ENCODE results near the gene CNOT11.

The CNOT11 gene

DNA sequence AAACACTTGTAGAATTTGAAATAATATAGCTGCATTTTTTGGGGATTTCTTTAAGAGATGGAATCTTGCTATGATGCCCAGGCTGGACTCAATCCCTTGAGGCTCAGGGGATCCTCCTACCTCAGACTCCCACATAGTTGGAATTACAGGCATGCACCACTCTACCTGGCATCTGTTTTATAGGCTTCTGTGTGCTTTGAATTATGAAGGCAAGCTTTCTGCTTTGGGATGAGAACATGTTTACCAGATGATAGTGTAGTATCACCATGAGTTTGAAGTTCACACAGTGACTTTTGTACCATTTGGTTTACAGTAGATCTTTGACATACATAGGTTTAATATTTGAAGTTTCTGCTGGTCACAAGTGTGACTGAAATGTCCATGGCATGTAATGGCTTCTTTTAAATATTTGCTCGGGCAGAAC is 10.7 kb downstream of the CNOT11 start:
- TF ChIP-seq, protein P1, sequence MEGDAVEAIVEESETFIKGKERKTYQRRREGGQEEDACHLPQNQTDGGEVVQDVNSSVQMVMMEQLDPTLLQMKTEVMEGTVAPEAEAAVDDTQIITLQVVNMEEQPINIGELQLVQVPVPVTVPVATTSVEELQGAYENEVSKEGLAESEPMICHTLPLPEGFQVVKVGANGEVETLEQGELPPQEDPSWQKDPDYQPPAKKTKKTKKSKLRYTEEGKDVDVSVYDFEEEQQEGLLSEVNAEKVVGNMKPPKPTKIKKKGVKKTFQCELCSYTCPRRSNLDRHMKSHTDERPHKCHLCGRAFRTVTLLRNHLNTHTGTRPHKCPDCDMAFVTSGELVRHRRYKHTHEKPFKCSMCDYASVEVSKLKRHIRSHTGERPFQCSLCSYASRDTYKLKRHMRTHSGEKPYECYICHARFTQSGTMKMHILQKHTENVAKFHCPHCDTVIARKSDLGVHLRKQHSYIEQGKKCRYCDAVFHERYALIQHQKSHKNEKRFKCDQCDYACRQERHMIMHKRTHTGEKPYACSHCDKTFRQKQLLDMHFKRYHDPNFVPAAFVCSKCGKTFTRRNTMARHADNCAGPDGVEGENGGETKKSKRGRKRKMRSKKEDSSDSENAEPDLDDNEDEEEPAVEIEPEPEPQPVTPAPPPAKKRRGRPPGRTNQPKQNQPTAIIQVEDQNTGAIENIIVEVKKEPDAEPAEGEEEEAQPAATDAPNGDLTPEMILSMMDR (IDR thresholded peaks at IDR 0.05; ENCODE audit: low read depth, low read length) = no peak
- DNase-seq (ENCODE audit: extremely low read depth, low read depth) = no peak

DNA sequence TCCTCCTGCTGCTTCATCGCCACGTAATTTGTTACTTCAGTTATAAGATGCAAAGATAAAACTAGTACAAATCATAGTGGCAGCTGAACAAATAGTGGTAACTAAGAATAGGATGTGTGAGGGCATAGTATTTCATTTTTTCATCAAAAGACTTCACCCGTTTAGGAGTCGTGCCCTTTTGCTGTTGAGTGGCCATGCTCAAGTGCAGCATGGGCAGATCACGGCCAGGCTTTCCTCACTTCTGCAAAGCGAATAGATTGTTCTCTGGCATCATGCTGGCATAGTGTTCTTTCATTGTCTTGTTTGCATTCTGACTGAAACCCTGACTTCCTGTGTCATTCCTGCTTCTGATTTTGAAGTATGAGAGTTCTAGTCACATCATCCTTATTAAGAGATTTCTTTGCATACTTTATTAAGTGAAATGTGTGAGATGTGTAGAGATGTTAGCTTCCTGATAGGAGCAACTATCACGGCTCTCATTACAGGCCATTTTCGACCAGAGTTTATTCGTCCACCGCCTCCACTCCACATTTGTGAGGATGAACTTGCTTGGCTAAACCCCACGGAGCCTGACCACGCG is 11.8 kb downstream of the CNOT11 start:
- TF ChIP-seq, protein P1 (IDR thresholded peaks at IDR 0.05; ENCODE audit: low read depth, low read length) = no peak
- DNase-seq (ENCODE audit: extremely low read depth, low read depth) = no peak

DNA sequence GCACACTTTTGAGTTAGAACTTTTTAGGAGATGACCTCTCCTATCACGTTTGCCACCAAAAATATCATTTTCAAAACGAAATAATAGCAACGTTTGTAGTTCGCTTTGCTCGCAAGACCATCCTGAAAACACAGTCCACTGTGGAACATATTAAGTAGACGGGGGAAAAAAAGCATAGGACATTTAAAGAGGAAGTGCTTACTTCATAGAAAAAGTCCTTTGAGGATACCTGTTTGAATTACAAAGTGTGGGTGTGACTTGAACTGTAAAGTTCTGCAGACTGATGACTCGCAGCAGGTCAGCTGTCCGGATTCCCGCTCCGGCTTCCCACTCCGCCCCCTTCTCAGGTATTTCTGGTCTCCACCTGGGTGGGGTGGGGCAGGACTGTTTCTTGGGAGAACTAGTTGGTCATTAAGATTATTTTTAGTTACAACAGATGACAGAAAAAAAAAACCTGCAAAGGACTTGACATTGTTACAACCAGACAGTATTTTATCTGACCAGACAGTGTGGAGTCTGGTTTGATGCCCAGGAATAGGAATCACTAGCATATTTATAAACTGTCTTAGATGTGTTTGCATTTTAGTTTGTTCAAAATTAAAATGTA is 13.3 kb downstream of the CNOT11 start:
- no peak for DNase-seq (ENCODE audit: extremely low read depth, low read depth)
- TF ChIP-seq, protein P1 (IDR thresholded peaks at IDR 0.05; ENCODE audit: low read depth, low read length) = no peak

DNA sequence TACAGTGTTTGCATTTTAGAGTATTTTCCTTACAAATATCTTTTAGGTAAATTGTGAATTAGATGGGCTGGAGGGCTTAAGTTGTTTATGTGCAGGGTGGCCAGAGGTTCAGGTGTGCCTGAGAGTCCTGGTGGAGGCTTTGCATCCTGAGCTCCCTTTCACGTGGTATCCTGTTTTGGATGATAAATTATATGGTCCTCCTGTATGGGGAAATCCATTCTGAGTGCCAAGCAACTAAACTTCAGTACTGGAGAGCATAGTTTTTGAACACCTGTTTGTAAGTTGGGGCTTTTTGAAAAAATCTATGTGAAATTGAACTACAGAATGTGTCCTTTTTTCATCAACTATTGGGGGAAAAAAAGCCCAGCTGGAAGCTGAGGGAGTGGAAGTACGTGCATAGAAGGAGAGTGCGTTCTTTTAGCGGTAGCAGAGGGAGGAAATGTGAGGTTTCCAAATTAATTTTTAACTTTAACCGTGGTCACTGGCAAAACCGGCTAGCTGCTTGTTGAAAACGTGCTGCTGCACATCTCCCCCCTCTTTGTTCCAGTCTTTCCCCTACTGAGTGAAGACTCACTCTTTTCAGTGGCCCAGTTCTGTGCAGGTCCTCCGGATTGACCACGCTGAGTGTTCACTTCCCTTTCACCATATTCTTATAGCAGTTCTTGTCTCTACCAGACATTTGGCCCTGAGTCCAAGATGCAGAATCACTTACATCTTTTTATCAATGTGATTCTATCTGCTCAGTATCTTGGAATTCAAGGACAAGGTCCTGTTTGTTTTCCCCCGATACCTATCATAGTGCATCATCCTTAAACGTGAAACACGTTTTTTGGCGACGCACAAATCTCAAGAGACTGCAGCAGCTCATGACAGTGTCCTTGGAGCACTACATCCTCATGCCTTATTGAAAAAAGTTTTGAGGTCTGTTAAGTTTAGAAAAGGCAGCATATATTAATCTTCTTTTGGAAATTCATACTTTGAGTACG is 15.3 kb downstream of the CNOT11 start:
- no peak for DNase-seq (ENCODE audit: extremely low read depth, low read depth)
- TF ChIP-seq, protein P1 (IDR thresholded peaks at IDR 0.05; ENCODE audit: low read depth, low read length) = no peak

DNA sequence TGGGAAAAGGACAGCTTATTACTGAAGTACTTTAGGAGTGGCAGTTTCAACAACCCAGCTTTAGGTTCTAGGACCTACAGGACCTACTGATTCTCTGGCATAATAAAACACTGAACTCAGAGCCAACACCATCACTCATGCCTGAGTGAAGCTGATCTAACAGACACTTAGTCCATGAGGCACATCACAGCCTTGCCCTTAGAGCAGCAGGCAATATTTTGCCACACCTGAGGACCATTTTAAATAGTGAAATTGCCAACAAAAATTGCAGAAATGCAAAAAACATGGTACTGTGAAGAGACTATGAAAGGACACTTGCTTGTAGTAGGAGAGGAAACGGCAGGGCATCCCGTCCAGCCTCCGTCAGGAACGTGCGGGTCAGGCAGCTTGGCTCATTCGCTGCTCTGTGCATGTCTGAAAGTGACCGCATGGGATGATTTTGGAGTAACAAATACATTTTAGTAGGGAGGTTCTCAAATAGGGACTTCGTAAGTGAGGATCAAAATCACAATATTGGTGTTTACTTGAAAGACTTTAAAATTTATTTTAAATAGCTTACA is 18.1 kb downstream of the CNOT11 start:
- no peak for DNase-seq (ENCODE audit: extremely low read depth, low read depth)
- TF ChIP-seq, protein P1 (IDR thresholded peaks at IDR 0.05; ENCODE audit: low read depth, low read length) = no peak

DNA sequence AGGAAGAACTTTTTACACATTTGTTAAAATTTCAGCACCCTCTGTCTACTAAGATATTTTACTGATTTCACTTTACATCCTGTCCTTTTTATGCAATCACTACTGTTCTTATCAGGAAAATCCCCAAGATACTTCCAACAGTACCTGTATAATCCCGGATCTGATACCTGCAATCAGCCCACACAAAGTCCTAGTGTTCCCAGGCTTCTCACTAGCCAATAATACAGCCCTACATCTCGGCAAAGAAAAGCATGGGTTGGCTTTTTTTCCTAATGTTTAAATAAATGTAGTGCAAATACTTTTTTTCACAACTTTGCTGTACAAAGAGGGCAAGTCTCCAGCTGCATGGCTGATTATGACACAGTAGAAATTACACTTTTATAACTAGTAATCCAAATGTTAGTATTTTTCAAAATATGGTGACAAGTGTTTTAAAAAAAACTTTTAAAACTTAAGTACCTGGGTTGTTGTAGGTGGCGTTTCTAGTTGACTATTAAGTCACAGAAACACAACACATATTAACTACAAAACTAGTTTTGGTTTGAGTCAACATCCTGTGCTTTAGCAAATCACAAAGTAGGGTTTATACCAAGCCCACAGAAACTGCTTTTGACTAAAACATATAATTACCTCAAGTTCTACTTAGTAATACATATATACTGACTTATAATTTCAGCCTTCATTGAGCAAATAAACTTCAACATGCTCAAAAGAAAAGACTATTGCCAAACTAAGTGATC is 19.5 kb downstream of the CNOT11 start:
- TF ChIP-seq, protein P1 (IDR thresholded peaks at IDR 0.05; ENCODE audit: low read depth, low read length) = no peak
- no peak for DNase-seq (ENCODE audit: extremely low read depth, low read depth)
